WI38 (cell line): ENCODE data around the gene ANKS4B.
"Not testable (repeated sequence)": the region's sequence is repeated elsewhere in the genome, so short reads cannot be mapped to it uniquely, and the experiment has no call there.

Experiments
- H3K4me3 ChIP-seq: 2 replicates; pipeline ENCODE4 v1.5.1; 2011; ENCODE audit warnings: low read depth, mild to moderate bottlenecking, control low read depth, low read length
- CTCF ChIP-seq: IDR thresholded peaks from 2 replicates; pipeline ENCODE4 v1.5.1; 2012; ENCODE audit warnings: low read depth, mild to moderate bottlenecking, control low read depth, low read length

ANKS4B gene

GRCh38 chr16:21263640-21264570 lies 30.4 kb downstream of the ANKS4B start:
- H3K4me3 ChIP-seq: no peak overlapping the region
- no peak for TF ChIP-seq CTCF

GRCh38 chr16:21264571-21265036 lies 31.1 kb downstream of the ANKS4B start:
- TF ChIP-seq CTCF: no peak
- no peak overlapping the region for H3K4me3 ChIP-seq

GRCh38 chr16:21265104-21265837 lies 31.8 kb downstream of the ANKS4B start:
- no peak overlapping the region for H3K4me3 ChIP-seq
- no peak for TF ChIP-seq CTCF

- no peak overlapping the region for H3K4me3 ChIP-seq
- TF ChIP-seq CTCF: no peak
Measured at GRCh38 chr16:21267298-21267697, 33.8 kb downstream of the ANKS4B start.

GRCh38 chr16:21268236-21268635 lies 34.7 kb downstream of the ANKS4B start:
- TF ChIP-seq CTCF: no peak
- H3K4me3 ChIP-seq: no peak overlapping the region

- no peak for TF ChIP-seq CTCF
- no peak overlapping the region for H3K4me3 ChIP-seq
Measured at GRCh38 chr16:21272253-21272652, 38.8 kb downstream of the ANKS4B start.

- not testable (repeated sequence) for H3K4me3 ChIP-seq
Measured at GRCh38 chr16:21272763-21273162, 39.3 kb downstream of the ANKS4B start.
